ENCODE data around the gene ITIH5. TPM values are rescaled to one million over a fixed set of nuclear protein-coding genes. Genes with fewer than 3 reads are reported as not detected.

ITIH5 gene
- total RNA-seq, 1 donor from 2014 or later = not detected

DNA sequence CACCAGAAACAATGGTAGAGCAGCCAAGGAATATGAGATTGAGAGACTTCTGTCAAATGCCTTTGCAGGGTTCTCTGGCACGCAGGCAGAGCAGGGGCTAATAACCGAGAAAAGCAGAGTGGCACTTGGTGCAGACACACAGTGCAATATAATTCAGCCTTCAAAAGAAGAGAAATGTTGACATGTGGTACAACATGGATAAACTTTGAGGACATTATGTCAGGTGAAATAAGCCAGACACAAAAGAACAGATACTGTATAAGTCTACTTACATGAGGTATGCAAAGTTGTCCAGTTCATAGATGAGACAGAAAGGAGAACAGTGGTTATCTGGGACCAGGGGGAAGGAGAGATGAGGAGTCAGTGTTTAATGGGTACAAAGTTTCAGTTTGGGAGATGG is 41.8 kb downstream of the ITIH5 start:
- CTCF ChIA-PET = no interaction called here
- no peak overlapping the region for H3K4me3 Mint-ChIP-seq
- TF ChIP-seq, protein P1, sequence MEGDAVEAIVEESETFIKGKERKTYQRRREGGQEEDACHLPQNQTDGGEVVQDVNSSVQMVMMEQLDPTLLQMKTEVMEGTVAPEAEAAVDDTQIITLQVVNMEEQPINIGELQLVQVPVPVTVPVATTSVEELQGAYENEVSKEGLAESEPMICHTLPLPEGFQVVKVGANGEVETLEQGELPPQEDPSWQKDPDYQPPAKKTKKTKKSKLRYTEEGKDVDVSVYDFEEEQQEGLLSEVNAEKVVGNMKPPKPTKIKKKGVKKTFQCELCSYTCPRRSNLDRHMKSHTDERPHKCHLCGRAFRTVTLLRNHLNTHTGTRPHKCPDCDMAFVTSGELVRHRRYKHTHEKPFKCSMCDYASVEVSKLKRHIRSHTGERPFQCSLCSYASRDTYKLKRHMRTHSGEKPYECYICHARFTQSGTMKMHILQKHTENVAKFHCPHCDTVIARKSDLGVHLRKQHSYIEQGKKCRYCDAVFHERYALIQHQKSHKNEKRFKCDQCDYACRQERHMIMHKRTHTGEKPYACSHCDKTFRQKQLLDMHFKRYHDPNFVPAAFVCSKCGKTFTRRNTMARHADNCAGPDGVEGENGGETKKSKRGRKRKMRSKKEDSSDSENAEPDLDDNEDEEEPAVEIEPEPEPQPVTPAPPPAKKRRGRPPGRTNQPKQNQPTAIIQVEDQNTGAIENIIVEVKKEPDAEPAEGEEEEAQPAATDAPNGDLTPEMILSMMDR (IDR thresholded peaks at IDR 0.05) = no peak
- H3K4me1 Mint-ChIP-seq = no peaks in the 10 kb centered on the region
- H3K27me3 Mint-ChIP-seq = peaks cover 2% of the 10 kb centered on the region
- no peaks in the 10 kb centered on the region for H3K36me3 Mint-ChIP-seq (ENCODE audit: low read depth)
- POLR2A ChIA-PET = no interaction called here
- intact Hi-C loops (cut with micrococcal nuclease) = loop anchor here (10.0 kb wide), 1 partner anchor 210 kb away; the partner anchor contains the start of gene SFMBT2
- H3K9me3 Mint-ChIP-seq = no peaks in the 10 kb centered on the region
- DNase-seq (no peak), ATAC-seq (ENCODE audit: low read depth) (no peak)
- no peak overlapping the region for H3K27ac Mint-ChIP-seq

DNA sequence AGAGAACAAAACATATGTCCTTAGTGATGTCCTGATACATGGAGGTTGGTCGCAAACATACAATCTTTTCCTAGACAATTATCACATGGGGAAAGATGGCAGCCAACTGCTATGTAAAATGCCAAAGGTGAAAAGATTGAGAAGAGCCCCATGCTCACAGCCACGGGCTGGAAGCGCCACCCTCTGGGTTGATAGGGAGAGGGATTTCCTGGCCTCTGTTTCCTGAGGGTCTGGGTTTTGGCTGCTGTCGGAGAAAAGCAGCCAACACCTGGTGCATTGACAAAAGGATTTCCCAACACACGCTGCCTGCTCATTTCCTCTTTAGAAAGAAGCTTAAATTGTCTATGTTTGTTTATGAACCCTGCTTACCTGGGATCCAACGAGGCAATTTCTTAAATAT is 43.8 kb downstream of the ITIH5 start:
- intact Hi-C loops (cut with micrococcal nuclease) = loop anchor here (1.0 to 10.0 kb wide), 3 partner anchors 98 to 363 kb away; partner anchors contain the start of gene SFMBT2
- no peaks in the 10 kb centered on the region for H3K36me3 Mint-ChIP-seq (ENCODE audit: low read depth)
- ATAC-seq (ENCODE audit: low read depth) (no peak), DNase-seq (no peak)
- CTCF ChIA-PET = interaction anchor here (1.7 kb wide), 1 partner anchor 502 kb away, joined by 5 read pairs; no protein-coding TSS in a partner anchor
- POLR2A ChIA-PET = no interaction called here
- no peaks in the 10 kb centered on the region for H3K9me3 Mint-ChIP-seq
- no peak overlapping the region for H3K27ac Mint-ChIP-seq
- TF ChIP-seq, protein P1 (IDR thresholded peaks at IDR 0.05) = no peak
- no peak overlapping the region for H3K4me3 Mint-ChIP-seq
- peaks cover 2% of the 10 kb centered on the region for H3K27me3 Mint-ChIP-seq
- peaks cover 5% of the 10 kb centered on the region for H3K4me1 Mint-ChIP-seq

DNA sequence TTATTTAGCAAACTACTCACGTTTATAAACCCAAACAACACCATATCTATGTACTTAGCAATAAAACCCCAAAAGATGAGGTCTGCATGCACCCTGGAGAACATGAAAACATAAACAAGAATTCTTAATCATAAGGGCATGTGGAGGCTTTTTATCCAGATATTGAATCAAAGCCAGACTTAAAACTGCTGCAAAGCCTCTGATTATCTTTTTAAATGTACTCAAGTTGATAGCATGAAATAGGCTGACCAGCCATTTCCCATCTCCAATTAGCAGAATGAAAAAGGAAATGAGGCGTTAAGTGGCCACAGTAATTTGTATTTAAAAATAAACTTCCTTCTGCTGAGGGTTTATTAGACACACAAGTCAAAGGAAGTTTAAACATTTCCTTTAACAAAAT is 48.3 kb downstream of the ITIH5 start:
- peaks cover 5% of the 10 kb centered on the region for H3K4me1 Mint-ChIP-seq
- no peaks in the 10 kb centered on the region for H3K36me3 Mint-ChIP-seq (ENCODE audit: low read depth)
- ChIA-PET CTCF (no interaction called here), POLR2A (no interaction called here)
- no peaks in the 10 kb centered on the region for H3K9me3 Mint-ChIP-seq
- DNase-seq (no peak), ATAC-seq (ENCODE audit: low read depth) (no peak)
- intact Hi-C loops (cut with micrococcal nuclease) = no loop called here
- H3K27me3 Mint-ChIP-seq = peaks cover 6% of the 10 kb centered on the region
- TF ChIP-seq, protein P1 (IDR thresholded peaks at IDR 0.05) = no peak
- no peak overlapping the region for H3K27ac Mint-ChIP-seq
- no peak overlapping the region for H3K4me3 Mint-ChIP-seq

DNA sequence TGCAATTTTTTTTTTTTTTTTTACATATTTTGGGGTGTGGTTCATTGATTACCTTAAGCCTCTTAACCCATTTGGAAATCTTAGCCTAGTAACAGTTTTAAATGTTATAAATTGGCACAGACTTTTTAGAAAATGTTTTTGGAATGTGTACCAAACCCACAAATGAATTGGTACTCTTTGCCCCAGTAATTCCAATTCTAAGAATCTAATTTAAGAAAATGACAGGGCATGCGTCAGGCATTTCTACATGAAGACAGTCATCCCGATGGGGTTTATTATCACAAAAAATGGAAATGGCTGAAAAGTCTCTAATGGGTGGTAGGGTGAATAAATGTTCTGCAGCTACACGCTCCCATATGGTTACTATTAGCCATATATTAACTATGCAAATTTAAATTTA is 54.9 kb downstream of the ITIH5 start:
- ChIA-PET CTCF (no interaction called here), POLR2A (no interaction called here)
- ATAC-seq (ENCODE audit: low read depth) (no peak), DNase-seq (no peak)
- H3K4me1 Mint-ChIP-seq = no peaks in the 10 kb centered on the region
- peaks cover 4% of the 10 kb centered on the region for H3K27me3 Mint-ChIP-seq
- H3K4me3 Mint-ChIP-seq = no peak overlapping the region
- TF ChIP-seq, protein P1 (IDR thresholded peaks at IDR 0.05) = no peak
- intact Hi-C loops (cut with micrococcal nuclease) = no loop called here
- no peaks in the 10 kb centered on the region for H3K36me3 Mint-ChIP-seq (ENCODE audit: low read depth)
- no peaks in the 10 kb centered on the region for H3K9me3 Mint-ChIP-seq
- no peak overlapping the region for H3K27ac Mint-ChIP-seq

DNA sequence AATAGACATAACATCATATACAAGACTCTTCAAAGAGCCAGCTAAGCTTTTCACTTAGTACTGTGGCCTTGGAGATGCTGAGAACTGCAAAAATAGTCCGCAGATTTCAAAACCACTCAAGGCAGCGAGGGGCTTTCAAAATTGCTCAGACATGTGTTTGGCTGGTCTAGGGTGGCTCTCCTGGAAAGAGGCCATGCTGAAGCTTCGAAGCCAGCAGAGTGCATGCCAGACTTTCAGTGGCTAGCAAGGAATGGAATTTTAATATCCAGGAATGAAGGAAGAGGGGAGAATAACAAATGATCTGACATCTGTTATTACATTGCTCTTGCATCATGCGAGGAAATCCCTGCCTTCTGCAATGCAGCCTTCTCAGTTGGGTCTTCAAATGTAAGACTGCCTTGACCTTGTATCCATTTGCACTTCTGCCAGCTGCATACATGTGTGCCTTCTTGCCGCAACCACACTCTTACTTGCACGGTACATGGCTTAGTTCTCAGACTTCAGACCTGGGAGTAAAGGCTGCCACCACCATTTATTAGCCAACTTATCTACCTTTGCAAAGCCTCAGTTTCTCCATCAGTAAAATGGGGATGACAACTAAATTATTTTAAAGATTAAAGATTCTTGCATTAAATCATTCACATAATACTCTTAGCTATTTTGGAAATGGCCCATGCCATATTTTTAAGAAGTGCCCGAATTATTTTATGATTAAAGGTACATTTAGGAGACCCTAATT is 55.9 kb downstream of the ITIH5 start:
- TF ChIP-seq, protein P1 (IDR thresholded peaks at IDR 0.05) = no peak
- Mint-ChIP-seq H3K36me3 (ENCODE audit: low read depth) (no peaks in the 10 kb centered on the region), H3K4me1 (no peaks in the 10 kb centered on the region), H3K27me3 (peaks cover 4% of the 10 kb centered on the region), H3K27ac (no peak overlapping the region), H3K9me3 (no peaks in the 10 kb centered on the region), H3K4me3 (no peak overlapping the region)
- DNase-seq = no peak
- intact Hi-C loops (cut with micrococcal nuclease) = no loop called here
- ChIA-PET CTCF (no interaction called here), POLR2A (no interaction called here)
- ATAC-seq (ENCODE audit: low read depth) = no peak

Data from activated B cell treated with CpG ODN at 0.5 μM for 24 hours (primary cell).